AG04449 (cell line): Measurements from ENCODE around the gene BPIFB1.

Source experiments
- CTCF ChIA-PET: fragments of 350-600 bp; formaldehyde crosslinking; extraction: SDS; loops from one replicate; lab custom pipeline; 2021; ENCODE audit warnings: antibody characterized with exemption; lab: Yijun Ruan, JAX
- POLR2A ChIA-PET: fragments of 400-600, 350-600 bp; formaldehyde crosslinking; extraction: SDS; loops from one replicate; lab custom pipeline; 2020; ENCODE audit warnings: antibody characterized with exemption, inconsistent platforms; lab: Yijun Ruan, JAX
- DNase-seq: peaks from one replicate; pipeline ENCODE4 v3.0.0-alpha.2; 2010; ENCODE audit warnings: low read depth, low spot score
- H3K4me3 ChIP-seq: 2 replicates; pipeline ENCODE4 v1.5.1; 2011; ENCODE audit warnings: low read depth, mild to moderate bottlenecking, control low read depth, low read length
- CTCF ChIP-seq: IDR thresholded peaks from one replicate; pipeline ENCODE4 v1.5.1; 2011; ENCODE audit warnings: mild to moderate bottlenecking, moderate library complexity, low read length, control low read depth, inconsistent platforms; ENCODE audit not compliant: insufficient read depth; ENCODE audit errors: missing control alignments

BPIFB1 gene

GRCh38 chr20:33306228-33306627, 23.2 kb downstream of the BPIFB1 start:
- ChIA-PET CTCF (no interaction called here), POLR2A (no interaction called here)
- no peak for DNase-seq
- no peak for TF ChIP-seq CTCF
- H3K4me3 ChIP-seq, result no peak overlapping the region

- CTCF ChIA-PET, result no interaction called here
- no peak overlapping the region for H3K4me3 ChIP-seq
- no peak for TF ChIP-seq CTCF
- POLR2A ChIA-PET, result no interaction called here
- no peak for DNase-seq
Measured at GRCh38 chr20:33306807-33307206, 23.8 kb downstream of the BPIFB1 start.

DNA sequence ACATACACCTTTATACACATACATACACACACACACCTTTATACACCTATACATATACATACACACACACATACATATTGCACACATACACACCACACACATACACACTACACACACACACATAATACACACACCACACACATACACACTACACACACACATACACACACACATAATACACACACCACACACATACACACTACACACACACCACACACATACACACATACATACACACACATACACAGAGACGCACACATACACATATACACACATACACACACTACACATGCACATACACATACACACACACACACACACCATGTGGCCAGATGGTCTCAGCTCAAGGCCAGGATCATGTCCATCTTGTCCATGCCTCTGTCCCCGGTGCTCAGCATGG, 25.7 kb downstream of the BPIFB1 start:
- no peak for DNase-seq
- POLR2A ChIA-PET, result no interaction called here
- CTCF ChIA-PET, result interaction anchor here (1.1 to 1.9 kb wide), 3 partner anchors 9 to 14 kb away, joined by 3 to 8 read pairs (median 6); no protein-coding TSS in a partner anchor
- H3K4me3 ChIP-seq, result no peak overlapping the region
- no peak for TF ChIP-seq CTCF

GRCh38 chr20:33309631-33310030, 26.6 kb downstream of the BPIFB1 start:
- TF ChIP-seq CTCF, result no peak
- ChIA-PET CTCF (interaction anchor here (0.8 to 1.9 kb wide), 2 partner anchors 8 to 10 kb away, joined by 3 to 8 read pairs; no protein-coding TSS in a partner anchor), POLR2A (no interaction called here)
- H3K4me3 ChIP-seq, result no peak overlapping the region
- DNase-seq, result no peak

DNA sequence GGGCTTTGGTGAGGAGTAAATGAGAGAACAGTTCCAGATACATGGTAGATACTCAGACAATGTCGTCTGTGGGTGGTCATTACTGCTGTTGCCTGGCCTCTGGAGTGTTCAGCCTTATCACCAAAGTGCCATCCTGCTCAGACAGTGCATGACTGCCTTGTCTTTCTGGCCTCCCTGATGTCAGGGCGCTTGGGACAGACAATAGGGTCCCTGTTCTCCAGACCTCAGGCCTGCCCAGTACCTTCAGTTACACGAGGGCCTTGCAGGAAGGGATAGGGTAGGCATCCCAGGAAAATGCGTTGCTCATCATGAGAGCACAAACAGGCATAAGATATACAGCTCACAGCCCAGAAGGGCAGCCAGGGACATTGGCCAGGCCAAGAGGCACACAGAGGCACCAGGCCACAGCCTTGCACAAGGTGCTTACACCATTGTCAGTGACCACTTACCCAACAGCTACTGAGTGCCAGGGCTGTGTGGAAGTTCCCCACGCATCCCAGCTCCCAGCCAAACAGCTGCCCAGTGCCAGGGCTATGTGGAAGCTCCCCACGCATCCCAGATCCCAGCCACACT, 27.4 kb downstream of the BPIFB1 start:
- H3K4me3 ChIP-seq, result no peak overlapping the region
- TF ChIP-seq CTCF, result no peak
- ChIA-PET CTCF (interaction anchor here (0.8 to 1.9 kb wide), 2 partner anchors 9 to 11 kb away, joined by 3 to 8 read pairs; no protein-coding TSS in a partner anchor), POLR2A (no interaction called here)
- no peak for DNase-seq

DNA sequence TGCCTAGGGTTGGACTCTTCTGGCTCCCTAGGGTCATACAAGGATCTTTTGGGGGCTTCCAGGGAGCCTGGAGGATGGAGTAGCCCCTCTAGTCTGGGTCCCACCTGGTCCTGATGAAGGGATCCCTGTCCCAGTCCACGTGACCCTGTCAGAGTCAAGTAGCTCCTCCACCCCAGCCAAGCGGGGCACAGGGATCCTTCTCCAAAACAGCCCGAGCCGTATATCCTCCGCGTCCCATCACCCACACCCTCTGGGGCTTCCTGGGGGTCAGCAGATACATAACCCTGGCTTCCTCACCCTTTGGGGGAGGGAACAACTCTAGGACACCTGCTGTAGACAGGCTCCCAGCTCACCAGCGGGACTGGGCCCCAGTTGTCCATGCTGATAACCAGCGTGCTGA, 28.0 kb downstream of the BPIFB1 start:
- no peak for TF ChIP-seq CTCF
- DNase-seq, result no peak
- no peak overlapping the region for H3K4me3 ChIP-seq
- ChIA-PET CTCF (no interaction called here), POLR2A (no interaction called here)
